Kasumi-1 (cell line): ENCODE results near the gene NARF.
"Not testable (repeated sequence)": the region's sequence is repeated elsewhere in the genome, so short reads cannot be mapped to it uniquely, and the experiment has no call there.

Experiments used
- DNase-seq, 2 experiments: peaks; one replicate each; lab custom pipeline; 2025; lab: John Stamatoyannopoulos, UW

The NARF gene

GRCh38 chr17:82536512-82537201 lies 78.1 kb downstream of the NARF start:
- DNase-seq: no peak

- not testable (repeated sequence) for DNase-seq
These were observed 78.7 kb downstream of the NARF start for GRCh38 chr17:82537228-82537627.

- not testable (repeated sequence) for DNase-seq
These were observed 80.5 kb downstream of the NARF start for GRCh38 chr17:82539076-82539475.
